ENCODE data around the gene DNAJC24.

Gene DNAJC24

GRCh38 chr11:31480930-31481329 lies 111.3 kb downstream of the DNAJC24 start:
- in situ Hi-C loops (cut with MboI; ENCODE audit: low sequenced_read_pairs): no loop called here

All from hTERT RPE-1 (cell line).